ENCODE data around the gene NEK9. TPM values are rescaled to one million over a fixed set of nuclear protein-coding genes. Genes with fewer than 3 reads are reported as not detected.
A peak's percentile ranks its signal among the peaks of the same experiment; 100 is the strongest.

NEK9 gene
- polyA plus RNA-seq, 5 donors: 114 to 138 (median 133) TPM

- DNase-seq: no peak
Observed at GRCh38 chr14:75113932-75114539, 12.8 kb downstream of the NEK9 start.

DNA sequence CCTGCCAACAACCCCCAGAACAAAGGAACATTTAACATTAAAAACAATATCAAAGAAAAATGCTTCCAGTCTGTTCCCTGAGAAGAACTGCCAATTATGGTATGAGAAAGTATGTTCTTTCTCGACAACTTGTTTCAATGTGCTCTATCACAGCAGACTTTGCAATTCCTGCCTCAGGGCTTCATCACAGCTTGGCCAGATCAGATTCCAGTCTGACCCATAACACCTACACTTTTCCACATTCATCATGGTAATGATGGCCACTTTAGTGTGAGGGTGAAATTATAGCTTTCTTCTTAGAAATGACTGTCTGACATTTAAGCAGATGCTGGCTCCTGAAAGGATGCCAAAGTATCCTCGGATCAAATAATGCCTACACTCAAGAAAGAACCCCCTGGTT lies 17.0 kb downstream of the NEK9 start:
- no peak for DNase-seq

DNA sequence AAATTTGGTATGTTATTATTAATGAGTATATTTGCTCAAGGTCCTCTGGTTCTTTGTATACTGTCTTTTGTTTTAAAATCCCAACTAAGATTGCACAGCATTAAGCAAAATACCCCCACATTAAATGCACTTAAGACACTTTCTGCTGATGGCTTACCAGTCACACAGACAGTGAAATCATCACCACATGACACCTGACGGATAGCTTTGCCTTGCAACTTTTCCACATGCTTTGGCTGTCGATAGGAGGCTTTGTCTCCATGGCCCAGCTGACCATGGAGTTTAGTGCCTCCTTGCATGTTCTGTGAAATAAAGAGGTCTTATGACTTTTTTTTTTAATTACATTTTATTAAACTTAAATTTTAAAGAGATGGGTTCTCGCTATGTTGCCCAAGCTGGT lies 19.7 kb downstream of the NEK9 start:
- DNase-seq: no peak

GRCh38 chr14:75101491-75101890 lies 25.4 kb downstream of the NEK9 start:
- no peak for DNase-seq

DNA sequence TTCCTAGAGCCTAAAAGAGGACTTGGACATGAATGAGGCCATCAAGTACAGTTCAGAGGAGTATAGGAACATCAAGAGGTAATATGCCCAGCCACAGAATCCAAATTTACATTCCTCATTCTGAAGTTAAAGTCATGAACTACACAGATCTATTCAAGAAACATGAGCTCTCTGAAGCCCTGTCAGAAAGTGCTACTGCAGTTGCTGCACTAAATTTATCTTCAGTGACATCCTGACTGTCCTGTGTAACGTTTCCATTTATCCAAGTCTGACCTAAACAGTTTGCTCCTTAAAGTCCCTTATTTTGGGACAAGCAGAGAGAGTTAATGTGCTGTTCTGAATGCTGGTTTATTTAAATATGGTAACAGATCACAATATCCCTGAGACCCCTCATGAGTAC lies 28.2 kb downstream of the NEK9 start:
- no peak for DNase-seq

GRCh38 chr14:75098212-75098611 lies 28.6 kb downstream of the NEK9 start:
- no peak for DNase-seq

- no peak for DNase-seq
Observed at GRCh38 chr14:75096959-75097358, 29.9 kb downstream of the NEK9 start.

DNA sequence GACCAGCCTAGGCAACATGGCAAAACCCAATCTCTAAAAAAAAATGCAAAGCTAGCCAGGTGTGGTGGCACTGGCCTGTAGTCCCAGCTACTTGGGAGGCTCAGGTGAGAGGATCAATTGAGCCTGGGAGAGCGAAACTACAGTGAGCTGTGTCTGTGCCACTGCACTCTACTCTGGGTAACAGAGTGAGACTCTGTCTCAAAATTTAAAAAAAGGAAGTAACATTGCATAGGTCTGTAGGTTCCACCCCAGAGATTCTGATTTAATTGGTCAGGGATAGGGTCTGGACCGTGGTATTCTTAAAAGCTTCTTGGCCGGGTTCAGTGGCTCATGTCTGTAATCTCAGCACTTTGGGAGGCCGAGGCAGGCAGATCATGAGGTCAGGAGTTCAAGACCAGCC lies 31.2 kb downstream of the NEK9 start:
- no peak for DNase-seq

DNA sequence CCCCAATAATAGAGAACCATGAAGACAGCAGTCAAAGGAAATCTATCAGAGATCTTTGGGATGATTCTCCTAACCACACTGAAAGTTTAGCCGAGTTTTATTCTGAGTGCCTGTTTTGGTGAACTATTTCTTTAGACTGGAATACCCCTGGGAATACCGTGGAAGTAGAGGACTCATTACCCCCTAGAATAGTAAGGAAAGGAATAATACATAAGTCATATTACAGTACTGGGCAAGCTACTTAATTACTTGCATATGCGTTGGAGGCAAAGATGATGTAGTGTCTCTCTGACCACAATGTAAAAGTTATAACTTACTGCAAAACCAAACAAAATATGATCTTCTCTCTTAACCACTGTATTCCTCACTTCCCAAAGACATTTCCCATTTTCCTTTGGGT lies 32.0 kb downstream of the NEK9 start:
- no peak for DNase-seq

GRCh38 chr14:75092698-75093097 lies 34.1 kb downstream of the NEK9 start:
- no peak for DNase-seq

GRCh38 chr14:75091251-75091650 lies 35.6 kb downstream of the NEK9 start:
- no peak for DNase-seq

DNA sequence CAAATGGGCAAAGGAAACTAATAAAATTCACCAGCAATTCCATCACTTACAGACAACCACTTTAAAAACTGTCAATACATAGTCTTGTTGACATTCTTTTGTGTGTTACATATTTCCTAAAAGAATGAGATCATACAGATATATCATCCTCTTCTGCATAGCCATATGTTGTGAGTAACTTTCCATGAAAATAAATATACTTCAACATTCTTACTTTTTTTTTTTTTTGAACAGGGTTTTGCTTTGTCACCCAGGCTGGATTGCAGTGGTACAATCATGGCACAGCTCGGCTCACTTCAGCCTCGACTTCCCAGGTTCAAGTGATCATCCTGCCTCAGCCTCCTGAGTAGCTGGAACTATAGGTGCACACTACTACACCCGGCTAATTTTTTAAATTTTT lies 36.5 kb downstream of the NEK9 start:
- DNase-seq: no peak

GRCh38 chr14:75088566-75089373 lies 38.1 kb downstream of the NEK9 start:
- DNase-seq: peak; percentile 31 to 61

- no peak for DNase-seq
Observed at GRCh38 chr14:75088153-75088552, 38.7 kb downstream of the NEK9 start.

GRCh38 chr14:75084513-75084912 lies 42.3 kb downstream of the NEK9 start:
- no peak for DNase-seq

- no peak for DNase-seq
Observed at GRCh38 chr14:75083271-75083670, 43.6 kb downstream of the NEK9 start.

- no peak for DNase-seq
Observed at GRCh38 chr14:75081660-75082229, 45.1 kb downstream of the NEK9 start.

GRCh38 chr14:75079521-75079920 lies 47.3 kb downstream of the NEK9 start:
- no peak for DNase-seq

DNA sequence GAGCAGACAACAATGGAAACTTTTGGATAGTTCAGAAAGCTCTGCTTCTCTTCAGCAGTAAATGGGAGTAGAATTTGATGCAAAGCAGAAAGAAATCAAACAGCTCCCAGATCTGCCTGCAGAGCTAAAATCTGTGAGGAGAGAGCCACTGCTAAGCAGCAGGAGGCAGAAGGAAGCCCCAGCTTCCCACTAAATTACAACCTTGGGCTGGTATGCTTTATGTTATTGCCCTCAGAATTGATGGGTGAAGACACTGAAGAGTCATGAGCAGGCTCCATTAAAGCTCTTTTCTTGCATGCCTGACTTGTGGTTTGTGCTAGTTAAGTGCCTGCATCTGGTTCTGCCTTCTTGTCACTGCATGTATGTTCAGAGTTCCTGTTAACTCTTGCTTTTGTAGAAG lies 49.1 kb downstream of the NEK9 start:
- DNase-seq: no peak

- DNase-seq: no peak
Observed at GRCh38 chr14:75070383-75070782, 56.5 kb downstream of the NEK9 start.

DNA sequence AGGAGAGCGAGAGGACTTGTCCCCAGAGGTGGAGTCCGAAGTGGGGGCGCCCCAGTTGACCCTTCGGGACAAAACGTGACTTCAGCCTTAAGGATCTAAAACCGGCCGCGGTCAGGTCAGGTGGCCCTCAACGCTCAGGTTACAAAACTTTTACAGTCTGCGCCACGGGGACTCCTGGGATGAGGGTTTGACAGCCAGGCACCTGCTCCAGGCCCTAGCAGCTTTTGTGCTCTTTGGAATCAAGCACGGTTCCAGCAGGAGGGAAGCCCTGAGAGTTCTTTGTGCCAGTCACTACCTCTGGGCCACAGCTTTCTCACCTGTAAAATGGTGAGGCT lies 57.1 kb downstream of the NEK9 start:
- no peak for DNase-seq

DNA sequence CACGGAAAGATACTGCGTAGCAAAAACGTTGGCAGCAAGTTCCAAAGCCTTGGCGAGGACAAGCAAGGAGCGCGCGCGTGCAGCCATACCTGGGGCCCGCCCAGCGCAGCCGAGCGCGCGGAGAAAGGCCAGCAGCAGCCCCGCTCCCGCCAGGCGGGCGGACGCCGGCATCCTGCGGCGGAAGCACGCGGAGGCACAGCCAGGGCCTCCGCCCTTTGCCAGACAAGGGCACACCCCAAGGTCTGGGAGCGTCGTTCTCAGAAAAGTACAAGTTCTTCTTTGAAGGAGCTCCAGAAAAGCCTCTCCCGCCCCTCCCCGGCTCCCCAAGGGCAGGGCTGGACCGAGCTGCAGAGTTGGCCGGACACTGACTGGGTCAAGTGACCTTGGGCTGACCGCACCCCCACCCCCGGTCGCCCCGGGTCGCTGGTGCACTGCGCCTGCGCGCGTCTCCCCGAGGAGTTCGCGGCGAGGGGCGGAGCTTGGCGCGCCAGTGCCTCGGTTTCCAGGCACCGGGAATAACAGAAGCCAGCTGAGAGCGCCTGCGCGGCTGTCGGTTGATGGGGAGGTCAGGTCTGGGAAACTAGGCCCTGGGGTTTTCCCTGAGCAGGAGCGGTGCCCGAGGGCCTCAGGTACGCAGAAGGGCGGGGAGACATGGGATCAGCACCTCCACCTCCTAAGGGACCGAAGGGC lies 57.6 kb downstream of the NEK9 start, which contains the start of gene ZC2HC1C:
ZC2HC1C (plus strand) TSS at position 521 of the 690 bp plus-strand sequence. CDS start 933 bp downstream, outside the sequence.
- DNase-seq: peak; percentile 95

All from right lung (tissue), 5 donors.